Activated CD8-positive, alpha-beta T cell treated with anti-CD3 and anti-CD28 coated beads, Interleukin-2, amount 10 ng/mL, durations not matched to agents 7 days and 5 days (primary cell): ENCODE measurements around the gene CKAP4. TPM values are rescaled to one million over a fixed set of nuclear protein-coding genes. Genes with fewer than 3 reads are reported as not detected.

Experiments
- ATAC-seq: fragments of 150-1000 bp; cut with Tn5 transposase; one replicate; pipeline ENCODE4 v1.10.0; 2021; ENCODE audit warnings: moderate library complexity
- CTCF ChIA-PET: fragments of 350-600 bp; sonication (Branson Sonifier 250); formaldehyde crosslinking; loops from one replicate; lab custom pipeline; 2021; ENCODE audit warnings: antibody characterized with exemption; lab: Charles Lee
- POLR2A ChIA-PET: fragments of 350-600 bp; sonication (Branson Sonifier 250); formaldehyde crosslinking; loops from one replicate; lab custom pipeline; 2021; ENCODE audit warnings: antibody characterized with exemption; lab: Charles Lee
- DNase-seq: peaks from one replicate; pipeline ENCODE4 v3.0.0-alpha.2; 2020
- H3K27ac Mint-ChIP-seq: one replicate; pipeline ENCODE4 v1.8.0; 2021; ENCODE audit warnings: mild to moderate bottlenecking, mixed read lengths
- H3K27me3 Mint-ChIP-seq: one replicate; pipeline ENCODE4 v1.8.0; 2021; ENCODE audit warnings: low read depth, mixed read lengths
- H3K36me3 Mint-ChIP-seq: one replicate; pipeline ENCODE4 v1.8.0; 2021; ENCODE audit warnings: low read depth, mixed read lengths
- H3K4me1 Mint-ChIP-seq: one replicate; pipeline ENCODE4 v1.8.0; 2021; ENCODE audit warnings: low read depth, mixed read lengths
- H3K4me3 Mint-ChIP-seq: one replicate; pipeline ENCODE4 v1.8.0; 2021; ENCODE audit warnings: mild to moderate bottlenecking, mixed read lengths
- H3K9me3 Mint-ChIP-seq: one replicate; pipeline ENCODE4 v1.8.0; 2022; ENCODE audit warnings: mixed read lengths; ENCODE audit not compliant: insufficient read depth
- total RNA-seq, 2 experiments: library from RNA; stranded (reverse); gene quantifications; one replicate each; pipeline ENCODE4 v1.2.3, GENCODE V29; 2021

CKAP4 gene
- total RNA-seq, 2 experiments from 2014 or later: 0.47 to 0.52 TPM

DNA sequence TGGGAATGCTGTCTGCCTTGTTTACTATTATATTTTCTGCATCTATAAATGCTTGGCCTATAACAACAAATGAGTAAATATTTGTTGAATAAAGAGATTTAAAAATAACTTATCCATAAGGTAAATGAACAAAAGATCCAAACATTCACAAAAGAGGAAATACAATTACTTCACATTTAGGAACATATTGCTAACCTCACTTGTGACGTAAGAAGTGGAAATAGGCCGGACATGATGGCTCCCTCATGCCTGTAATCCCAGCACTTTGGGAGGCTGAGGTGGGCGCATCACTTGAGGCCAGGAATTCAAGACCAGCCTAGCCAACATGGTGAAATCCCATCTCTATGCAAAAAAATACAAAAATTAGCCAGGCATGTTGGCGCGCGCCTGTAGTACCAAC lies 25.7 kb upstream of the CKAP4 start:
- peaks cover 10% of the 10 kb centered on the region for H3K4me1 Mint-ChIP-seq
- no peaks in the 10 kb centered on the region for H3K9me3 Mint-ChIP-seq
- H3K4me3 Mint-ChIP-seq: no peak overlapping the region
- DNase-seq (no peak), ATAC-seq (no peak)
- CTCF ChIA-PET: no interaction called here
- peaks cover 15% of the 10 kb centered on the region for H3K27me3 Mint-ChIP-seq
- no peaks in the 10 kb centered on the region for H3K36me3 Mint-ChIP-seq
- POLR2A ChIA-PET: no interaction called here
- no peak overlapping the region for H3K27ac Mint-ChIP-seq

DNA sequence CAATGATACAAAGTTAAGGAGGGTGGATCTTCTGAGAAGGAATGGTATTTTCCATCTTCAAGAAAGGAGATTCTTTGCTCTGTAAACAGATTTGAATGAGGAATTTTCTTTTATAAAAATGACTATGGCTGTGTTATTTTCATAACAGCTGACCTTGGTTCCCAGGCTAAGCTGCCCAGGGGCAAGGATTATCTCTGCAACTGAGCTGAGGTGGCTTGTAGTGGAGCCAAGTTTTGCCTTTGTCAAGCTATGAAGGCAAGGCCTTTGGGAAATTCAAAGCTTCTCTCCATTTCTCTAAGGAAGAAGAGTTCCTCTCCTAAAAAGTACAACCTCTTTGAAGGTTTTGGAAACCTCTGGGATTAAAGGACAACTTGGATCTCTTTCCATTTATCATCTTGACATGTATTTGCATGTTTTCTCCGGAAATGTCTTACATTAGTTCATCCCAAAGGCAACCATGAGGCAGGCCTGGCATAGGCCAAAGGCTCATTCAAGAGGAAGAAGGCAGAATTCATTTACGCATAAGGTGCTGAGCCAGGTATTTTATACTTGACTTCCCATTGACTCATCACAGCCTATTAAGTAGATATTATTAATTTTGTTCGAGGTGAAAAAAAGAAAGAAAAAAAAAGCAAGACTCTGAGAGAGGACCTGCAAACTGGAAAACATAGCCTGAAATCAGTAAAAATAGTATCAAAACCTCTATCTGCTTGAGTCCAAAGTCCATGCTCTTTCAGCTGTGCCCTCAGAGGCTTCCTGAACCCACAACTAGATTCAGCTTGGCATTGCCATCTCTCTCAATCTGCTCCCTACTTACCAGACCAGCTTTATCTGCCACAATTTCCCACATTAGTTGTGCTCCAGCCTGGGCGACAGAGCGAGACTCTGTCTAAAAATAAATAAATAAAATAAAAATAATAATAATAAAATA lies 24.0 kb upstream of the CKAP4 start:
- CTCF ChIA-PET: interaction anchor here (1.0 to 5.5 kb wide), 3 partner anchors 10 to 45 kb away, joined by 4 to 23 read pairs (median 6); no protein-coding TSS in a partner anchor
- peaks cover 24% of the 10 kb centered on the region for H3K4me1 Mint-ChIP-seq
- H3K27me3 Mint-ChIP-seq: peaks cover 9% of the 10 kb centered on the region
- H3K9me3 Mint-ChIP-seq: no peaks in the 10 kb centered on the region
- H3K4me3 Mint-ChIP-seq: no peak overlapping the region
- POLR2A ChIA-PET: no interaction called here
- ATAC-seq (no peak), DNase-seq (no peak)
- no peaks in the 10 kb centered on the region for H3K36me3 Mint-ChIP-seq
- no peak overlapping the region for H3K27ac Mint-ChIP-seq

DNA sequence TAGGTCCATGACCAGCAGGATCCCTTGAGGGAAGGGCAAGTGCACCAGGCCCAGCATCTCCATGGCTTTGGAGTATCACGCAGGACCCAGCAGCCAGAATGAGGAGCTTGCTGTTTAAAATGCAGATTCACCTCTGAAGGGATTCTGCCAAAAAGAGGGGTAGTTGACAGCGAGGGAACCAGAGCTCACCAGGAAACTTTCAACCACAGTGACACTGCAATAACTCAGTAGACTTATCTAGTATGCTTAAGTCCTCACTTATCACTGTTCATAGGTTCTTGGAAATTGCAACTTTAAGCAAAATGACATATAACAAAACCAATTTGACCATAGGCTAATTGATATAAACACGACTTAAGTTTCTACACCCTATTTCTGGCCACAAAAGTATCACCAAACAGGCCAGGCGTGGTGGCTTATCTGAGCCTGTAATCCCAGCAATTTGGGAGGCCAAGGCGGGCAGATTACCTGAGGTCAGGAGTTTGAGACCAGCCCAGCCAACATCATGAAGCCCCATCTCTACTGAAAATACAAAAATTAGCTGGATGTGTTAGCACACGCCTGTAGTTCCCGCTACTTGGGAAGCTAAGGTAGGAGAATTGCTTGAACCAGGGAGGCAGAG lies 21.4 kb upstream of the CKAP4 start:
- DNase-seq (no peak), ATAC-seq (no peak)
- peaks cover 23% of the 10 kb centered on the region for H3K27me3 Mint-ChIP-seq
- H3K4me1 Mint-ChIP-seq: peaks cover 24% of the 10 kb centered on the region
- H3K9me3 Mint-ChIP-seq: no peaks in the 10 kb centered on the region
- no peak overlapping the region for H3K4me3 Mint-ChIP-seq
- peak overlapping the region; percentile 21 for H3K27ac Mint-ChIP-seq
- ChIA-PET POLR2A (no interaction called here), CTCF (interaction anchor here (0.5 to 5.5 kb wide), 6 partner anchors 13 to 1740 kb away, joined by 3 to 23 read pairs (median 5); partner anchors contain the start of gene CKAP4)
- H3K36me3 Mint-ChIP-seq: no peaks in the 10 kb centered on the region

DNA sequence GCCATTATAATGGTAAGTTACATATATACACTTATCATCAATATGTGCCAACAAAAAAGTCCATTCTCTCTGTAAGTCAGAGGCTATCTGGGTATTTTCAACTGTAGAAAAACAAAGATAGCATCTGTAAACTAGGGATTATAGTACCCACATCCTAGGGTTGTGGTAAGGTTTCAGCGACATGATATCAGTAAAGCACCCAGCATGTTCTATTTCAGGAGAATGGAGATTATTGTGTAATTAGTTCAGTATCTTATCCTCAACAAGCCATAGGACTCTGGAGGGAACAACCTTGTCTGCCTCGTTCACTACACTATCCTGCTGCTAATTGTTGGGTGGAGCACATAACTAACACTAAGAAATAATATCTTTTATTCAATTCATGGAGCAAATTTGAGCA lies 19.7 kb upstream of the CKAP4 start:
- Mint-ChIP-seq H3K4me3 (no peak overlapping the region), H3K27ac (no peak overlapping the region), H3K9me3 (no peaks in the 10 kb centered on the region), H3K27me3 (peaks cover 28% of the 10 kb centered on the region), H3K36me3 (no peaks in the 10 kb centered on the region), H3K4me1 (peaks cover 24% of the 10 kb centered on the region)
- POLR2A ChIA-PET: no interaction called here
- ATAC-seq: peak; percentile 51
- DNase-seq: no peak
- CTCF ChIA-PET: interaction anchor here (1.3 to 5.5 kb wide), 3 partner anchors 15 to 44 kb away, joined by 3 to 23 read pairs (median 10); partner anchors contain the start of gene CKAP4

DNA sequence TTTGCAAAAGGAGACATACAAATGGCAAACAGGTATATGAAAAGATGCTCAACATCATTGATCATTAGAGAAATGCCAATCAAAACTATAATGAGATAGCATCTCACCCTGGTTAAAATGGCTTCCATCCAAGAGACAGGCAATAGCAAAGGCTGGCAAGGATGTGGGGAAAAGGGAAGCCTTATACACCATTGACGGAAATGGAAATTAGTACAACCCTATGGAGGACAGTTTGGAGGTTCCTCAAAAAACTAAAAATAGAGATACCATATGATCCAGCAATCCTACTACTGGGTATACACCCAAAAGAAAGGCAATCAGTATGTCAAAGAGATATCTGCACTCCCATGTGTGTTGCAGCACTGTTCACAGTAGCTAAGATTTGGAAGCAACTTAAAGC lies 17.3 kb upstream of the CKAP4 start:
- Mint-ChIP-seq H3K36me3 (no peaks in the 10 kb centered on the region), H3K4me1 (peaks cover 24% of the 10 kb centered on the region), H3K9me3 (no peaks in the 10 kb centered on the region), H3K27ac (no peak overlapping the region), H3K4me3 (no peak overlapping the region), H3K27me3 (peaks cover 25% of the 10 kb centered on the region)
- ATAC-seq (no peak), DNase-seq (no peak)
- ChIA-PET POLR2A (no interaction called here), CTCF (interaction anchor here (1.3 to 1.5 kb wide), 3 partner anchors 13 to 93 kb away, joined by 3 read pairs; partner anchors contain the start of gene POLR3B)

DNA sequence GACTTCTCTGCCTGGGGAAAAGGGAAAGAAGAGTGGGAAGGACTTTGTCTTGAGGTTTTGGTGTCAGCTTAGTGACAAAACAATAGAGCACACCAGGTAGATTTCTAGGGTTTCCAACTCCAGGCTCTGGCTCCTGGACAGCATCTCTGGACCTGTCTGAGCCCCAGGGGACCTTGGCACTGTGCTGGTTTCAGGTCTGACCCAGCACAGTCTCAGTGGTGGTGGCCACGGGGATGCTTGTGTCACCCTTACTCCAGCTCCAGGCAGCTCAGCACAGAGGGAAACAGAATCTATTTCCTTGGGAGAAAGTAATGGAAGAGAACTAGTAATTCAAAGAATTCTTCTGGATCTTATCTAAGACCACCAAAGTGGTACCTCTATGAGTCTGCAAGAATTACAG lies 11.1 kb upstream of the CKAP4 start:
- H3K4me3 Mint-ChIP-seq: no peak overlapping the region
- ChIA-PET POLR2A (no interaction called here), CTCF (interaction anchor here (1.0 to 1.3 kb wide), 3 partner anchors 24 to 98 kb away, joined by 3 to 4 read pairs (median 3); partner anchors contain the start of gene POLR3B)
- DNase-seq (no peak), ATAC-seq (no peak)
- H3K36me3 Mint-ChIP-seq: no peaks in the 10 kb centered on the region
- H3K27me3 Mint-ChIP-seq: peaks cover 7% of the 10 kb centered on the region
- no peaks in the 10 kb centered on the region for H3K4me1 Mint-ChIP-seq
- H3K27ac Mint-ChIP-seq: no peak overlapping the region
- H3K9me3 Mint-ChIP-seq: no peaks in the 10 kb centered on the region

DNA sequence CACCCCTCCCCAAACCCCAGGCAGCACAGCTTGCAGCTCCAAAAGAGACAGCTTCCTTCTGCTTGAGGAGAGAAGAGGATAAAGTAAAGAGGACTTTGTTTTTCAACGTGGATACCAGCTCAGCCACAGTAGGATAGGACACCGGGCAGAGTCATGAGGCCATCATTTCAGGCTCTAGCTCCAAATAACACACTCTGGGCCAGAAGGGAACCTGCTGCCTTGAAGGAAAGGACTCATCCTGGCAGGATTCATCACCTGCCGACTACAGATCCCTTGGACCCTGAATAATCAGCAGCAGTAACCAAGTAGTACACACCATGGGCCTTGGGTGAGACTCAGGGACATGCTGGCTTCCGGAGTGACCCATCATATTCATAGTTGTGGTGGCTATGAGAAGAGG lies 10.4 kb upstream of the CKAP4 start:
- Mint-ChIP-seq H3K27ac (no peak overlapping the region), H3K9me3 (no peaks in the 10 kb centered on the region), H3K4me1 (no peaks in the 10 kb centered on the region), H3K27me3 (peaks cover 4% of the 10 kb centered on the region), H3K4me3 (no peak overlapping the region), H3K36me3 (no peaks in the 10 kb centered on the region)
- no peak for ATAC-seq
- DNase-seq: no peak
- ChIA-PET CTCF (interaction anchor here (1.0 to 1.3 kb wide), 3 partner anchors 24 to 99 kb away, joined by 3 to 4 read pairs (median 3); partner anchors contain the start of gene POLR3B), POLR2A (no interaction called here)

DNA sequence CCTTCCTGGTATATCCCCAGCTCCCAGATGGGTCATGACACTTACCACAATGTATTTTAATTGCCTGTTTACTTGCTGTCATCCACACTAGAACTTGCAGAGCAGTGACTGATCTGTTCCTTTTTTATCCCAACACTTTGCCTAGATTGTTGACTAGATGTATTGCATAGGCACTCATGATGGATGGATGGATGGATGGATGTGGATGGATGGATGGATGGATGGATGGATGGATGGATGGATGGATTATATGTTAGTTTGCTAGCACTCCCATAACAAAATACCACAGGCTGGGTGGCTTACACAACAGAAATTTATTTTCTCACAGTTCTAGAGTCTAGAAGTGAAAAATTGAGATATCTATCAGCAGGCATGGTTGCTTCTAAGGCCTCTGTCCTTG lies 8.7 kb upstream of the CKAP4 start:
- no peak for DNase-seq
- ATAC-seq: no peak
- H3K4me1 Mint-ChIP-seq: no peaks in the 10 kb centered on the region
- CTCF ChIA-PET: interaction anchor here (1.8 kb wide), 1 partner anchor 26 kb away, joined by 6 read pairs; no protein-coding TSS in a partner anchor
- POLR2A ChIA-PET: no interaction called here
- H3K4me3 Mint-ChIP-seq: no peak overlapping the region
- H3K9me3 Mint-ChIP-seq: no peaks in the 10 kb centered on the region
- no peak overlapping the region for H3K27ac Mint-ChIP-seq
- H3K36me3 Mint-ChIP-seq: no peaks in the 10 kb centered on the region
- peaks cover 2% of the 10 kb centered on the region for H3K27me3 Mint-ChIP-seq

DNA sequence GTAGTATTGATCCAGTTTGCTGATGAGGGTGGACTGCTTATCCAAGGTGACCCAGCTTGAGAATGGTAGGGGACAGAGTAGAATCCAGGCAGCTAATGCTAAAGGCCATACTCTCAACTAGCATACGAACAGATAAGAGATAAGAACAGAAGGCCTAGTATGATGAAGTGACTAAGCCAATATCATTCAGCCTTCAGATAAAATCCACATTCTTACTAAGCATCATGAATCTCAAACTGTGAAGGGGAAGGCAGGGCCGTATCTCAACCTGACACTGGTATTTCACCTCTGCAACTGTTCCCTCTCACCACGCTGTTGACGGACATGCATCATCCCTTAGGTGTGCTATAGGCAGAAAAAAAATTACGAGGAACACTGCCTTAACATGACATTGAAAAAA lies 8.1 kb upstream of the CKAP4 start:
- ATAC-seq (no peak), DNase-seq (no peak)
- Mint-ChIP-seq H3K4me1 (no peaks in the 10 kb centered on the region), H3K36me3 (no peaks in the 10 kb centered on the region), H3K27me3 (peaks cover 2% of the 10 kb centered on the region), H3K4me3 (no peak overlapping the region), H3K27ac (no peak overlapping the region), H3K9me3 (no peaks in the 10 kb centered on the region)
- ChIA-PET POLR2A (no interaction called here), CTCF (interaction anchor here (0.9 to 1.8 kb wide), 2 partner anchors 26 to 32 kb away, joined by 3 to 6 read pairs; no protein-coding TSS in a partner anchor)

DNA sequence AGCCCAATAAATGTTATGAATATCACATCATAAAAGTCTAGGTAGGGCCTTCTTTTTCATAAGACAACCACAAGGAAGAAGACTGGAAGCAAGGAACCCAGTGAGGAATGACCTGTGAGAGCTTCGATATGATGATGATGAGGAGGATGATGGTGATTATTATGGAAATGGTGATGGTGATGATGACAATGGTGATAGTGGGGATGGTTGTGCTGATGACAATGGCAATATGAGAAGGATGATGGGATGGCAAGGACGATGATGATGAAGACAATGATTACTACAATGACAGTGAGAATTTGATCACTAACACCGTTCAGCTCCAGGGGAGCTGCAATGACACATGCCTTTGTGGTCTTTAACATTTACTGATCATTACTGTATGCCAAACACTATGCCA lies 7.7 kb upstream of the CKAP4 start:
- no peaks in the 10 kb centered on the region for H3K9me3 Mint-ChIP-seq
- POLR2A ChIA-PET: no interaction called here

DNA sequence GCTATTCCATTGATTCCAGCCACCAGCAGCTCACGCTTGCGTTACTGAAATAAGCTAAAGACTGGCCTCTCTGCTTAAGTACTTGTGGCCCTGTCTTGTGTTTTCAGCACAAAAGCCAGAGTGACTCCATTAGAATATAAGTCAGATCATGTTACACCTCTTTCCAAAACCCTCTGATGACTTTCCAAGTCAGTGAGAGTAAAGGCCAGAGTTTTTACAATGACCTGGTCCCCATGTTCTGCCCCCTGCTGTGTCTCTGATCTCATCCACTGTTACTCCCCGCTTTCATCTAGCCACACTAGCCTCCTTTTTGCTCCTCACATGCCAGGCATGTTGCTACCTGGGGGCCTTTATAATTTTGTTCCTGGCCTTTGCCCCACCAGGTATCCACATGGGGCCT lies 6.9 kb upstream of the CKAP4 start:
- Mint-ChIP-seq H3K9me3 (no peaks in the 10 kb centered on the region), H3K27me3 (peaks cover 1% of the 10 kb centered on the region), H3K27ac (no peak overlapping the region), H3K36me3 (no peaks in the 10 kb centered on the region), H3K4me1 (no peaks in the 10 kb centered on the region), H3K4me3 (no peak overlapping the region)
- POLR2A ChIA-PET: no interaction called here
- CTCF ChIA-PET: interaction anchor here (0.9 to 1.3 kb wide), 3 partner anchors 28 to 31 kb away, joined by 3 to 5 read pairs (median 3); no protein-coding TSS in a partner anchor
- ATAC-seq (no peak), DNase-seq (no peak)

More for the DNA sequence above, 7.7 kb upstream of the CKAP4 start:
- Mint-ChIP-seq H3K27me3 (peaks cover 2% of the 10 kb centered on the region), H3K27ac (no peak overlapping the region), H3K4me3 (no peak overlapping the region), H3K4me1 (no peaks in the 10 kb centered on the region), H3K36me3 (no peaks in the 10 kb centered on the region)
- DNase-seq: no peak
- no peak for ATAC-seq
- CTCF ChIA-PET: interaction anchor here (0.9 to 1.8 kb wide), 3 partner anchors 27 to 32 kb away, joined by 3 to 6 read pairs (median 3); no protein-coding TSS in a partner anchor
